Hematopoietic multipotent progenitor cell treated with erythropoietin and hydrocortisone succinate and interleukin-3 and kit ligand, for 6 days (in vitro differentiated cells): Measurements from ENCODE around the gene SLF2.

Source experiments
- DNase-seq: peaks from one replicate; pipeline ENCODE4 v3.0.0-alpha.2; 2015

The SLF2 gene

GRCh38 chr10:100982916-100983830 lies 70.4 kb downstream of the SLF2 start:
- DNase-seq: no peak

GRCh38 chr10:100983868-100984671 lies 71.3 kb downstream of the SLF2 start:
- no peak for DNase-seq

DNA sequence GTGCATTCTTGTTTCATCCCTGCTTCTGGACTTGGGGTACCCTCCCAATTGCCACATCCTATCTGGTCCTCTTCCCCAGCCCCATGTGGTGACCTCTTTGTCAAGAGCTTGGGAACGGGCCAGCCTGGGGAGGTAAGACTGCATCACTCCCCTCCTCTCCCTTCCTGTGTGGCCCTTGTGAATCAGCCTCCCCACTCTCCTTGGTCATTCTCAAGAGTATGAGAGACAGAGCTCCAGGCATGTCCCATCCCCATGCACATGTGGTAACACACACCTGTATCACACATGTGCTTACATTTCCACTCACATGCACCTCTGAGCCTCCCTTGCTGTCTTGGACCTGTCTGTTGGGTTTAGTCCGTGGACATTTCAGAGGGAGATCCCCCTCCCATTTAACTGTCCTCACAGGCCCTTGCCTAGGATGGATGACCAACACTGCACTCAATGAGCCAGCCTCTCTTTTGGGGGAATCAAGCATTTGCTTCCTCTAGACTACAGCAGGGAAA lies 72.0 kb downstream of the SLF2 start:
- DNase-seq: no peak

DNA sequence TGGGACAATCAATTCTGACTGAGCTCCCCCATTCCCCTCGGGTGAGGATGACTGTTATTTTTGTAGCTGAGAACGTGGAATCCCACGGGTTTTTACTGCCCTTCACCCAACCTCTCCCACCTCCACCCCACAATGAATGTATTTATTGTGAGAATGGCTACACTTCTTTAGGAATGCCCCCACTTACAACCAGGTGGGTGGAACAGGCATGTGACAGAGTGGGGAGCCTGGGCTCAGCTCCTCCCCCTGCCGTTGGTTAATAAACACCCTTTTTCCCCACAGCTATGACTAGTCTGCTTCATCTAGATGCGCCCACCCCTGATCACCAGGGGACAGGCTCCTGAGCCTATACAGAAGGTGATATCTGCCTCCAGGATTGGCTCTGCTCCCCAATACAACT lies 72.6 kb downstream of the SLF2 start:
- peak; percentile 29 for DNase-seq

GRCh38 chr10:100986623-100986951 lies 73.8 kb downstream of the SLF2 start:
- DNase-seq: no peak

- DNase-seq: peak; percentile 94
Measured at GRCh38 chr10:100986952-100987684, 74.4 kb downstream of the SLF2 start, which contains the start of the genes MRPL43 and TWNK. Gene MRPL43 (minus strand): TSS chr10:100987497. CDS start chr10:100987443, 54 bp downstream. Gene TWNK (plus strand): TSS chr10:100987543. CDS start chr10:100988211, 668 bp downstream.

DNA sequence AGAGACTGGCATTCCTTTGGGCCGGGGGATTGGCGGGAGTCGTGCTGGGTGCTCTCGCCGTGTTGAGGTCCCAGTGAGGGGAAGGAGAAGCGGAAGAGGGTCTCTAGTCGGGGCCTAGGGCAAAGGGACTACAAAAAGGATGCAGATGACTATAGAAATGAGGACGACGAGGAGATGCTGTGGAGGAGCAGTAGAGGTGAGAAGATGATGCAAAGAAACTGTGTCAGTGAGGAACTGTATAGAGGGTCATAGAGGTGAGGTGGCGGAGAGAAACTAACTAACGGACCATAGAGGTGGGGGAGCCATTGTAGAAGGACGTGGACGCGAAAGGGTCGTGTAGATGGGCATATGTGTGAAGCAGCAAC lies 74.9 kb downstream of the SLF2 start:
- DNase-seq: no peak

DNA sequence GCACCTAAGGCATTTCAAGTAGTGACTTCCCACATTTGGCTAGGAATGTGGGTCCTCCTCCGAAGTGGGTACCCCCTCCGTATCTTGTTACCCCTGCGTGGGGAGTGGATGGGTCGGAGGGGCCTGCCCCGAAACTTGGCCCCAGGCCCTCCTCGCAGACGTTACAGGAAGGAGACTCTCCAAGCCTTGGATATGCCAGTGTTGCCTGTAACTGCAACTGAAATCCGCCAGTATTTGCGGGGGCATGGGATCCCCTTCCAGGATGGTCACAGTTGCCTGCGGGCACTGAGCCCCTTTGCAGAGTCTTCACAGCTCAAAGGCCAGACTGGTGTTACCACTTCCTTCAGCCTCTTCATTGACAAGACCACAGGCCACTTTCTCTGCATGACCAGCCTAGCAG lies 75.4 kb downstream of the SLF2 start:
- DNase-seq: no peak

GRCh38 chr10:100989088-100989487 lies 76.3 kb downstream of the SLF2 start:
- DNase-seq: no peak

DNA sequence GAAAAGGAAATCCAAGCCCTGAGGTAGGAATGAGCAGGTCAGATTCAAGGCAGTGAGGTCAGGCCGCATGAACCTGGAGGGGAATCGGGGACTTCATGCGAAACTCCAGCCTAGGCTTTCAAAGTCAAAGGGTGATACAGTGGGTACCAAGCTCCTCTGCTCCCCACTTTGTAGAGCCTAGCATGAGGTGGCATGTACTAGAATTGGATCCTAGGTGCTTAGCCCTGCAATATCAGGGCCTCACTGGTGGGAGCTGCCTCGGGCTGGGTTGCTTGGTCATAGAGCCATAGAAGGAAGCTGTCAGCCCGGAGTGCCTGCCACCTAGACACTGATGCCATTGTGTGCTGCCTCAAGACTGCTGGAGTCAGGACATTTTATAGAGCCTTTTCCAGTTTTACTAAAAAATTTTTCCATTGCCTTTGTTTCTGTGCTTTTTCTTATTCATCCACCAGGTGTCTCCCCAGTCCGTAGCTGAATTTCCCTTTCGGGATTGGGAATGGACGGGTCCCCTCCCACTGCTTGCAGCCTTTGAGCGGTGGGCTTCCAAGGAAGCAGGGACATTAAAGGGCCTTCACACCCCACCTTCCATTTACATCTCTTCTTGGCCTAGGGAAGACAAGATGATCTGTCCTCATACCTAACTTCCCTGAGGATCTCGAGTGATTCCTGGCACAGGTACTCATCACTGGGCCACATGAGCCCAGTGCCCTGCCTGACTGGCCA lies 81.4 kb downstream of the SLF2 start:
- DNase-seq: no peak

DNA sequence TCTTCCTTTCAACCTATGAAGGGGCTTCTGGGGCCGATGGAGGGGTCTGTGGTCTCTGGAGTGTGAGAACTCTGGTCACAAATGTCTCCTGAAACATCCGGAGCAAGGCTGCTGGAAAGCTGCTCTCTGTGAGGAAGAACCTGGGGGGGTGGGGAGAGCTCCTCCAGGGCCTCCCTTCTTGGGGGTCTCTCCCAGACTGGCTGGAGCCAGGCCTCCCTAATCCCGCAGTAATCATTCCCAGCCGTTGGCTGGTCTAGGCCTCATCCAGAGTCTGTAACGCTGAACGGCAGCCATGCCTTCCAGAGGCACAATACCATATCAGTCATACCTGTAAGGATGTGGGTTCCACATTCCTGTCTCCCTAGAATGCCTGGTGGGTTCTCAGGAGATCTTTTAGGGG lies 82.4 kb downstream of the SLF2 start:
- no peak for DNase-seq

DNA sequence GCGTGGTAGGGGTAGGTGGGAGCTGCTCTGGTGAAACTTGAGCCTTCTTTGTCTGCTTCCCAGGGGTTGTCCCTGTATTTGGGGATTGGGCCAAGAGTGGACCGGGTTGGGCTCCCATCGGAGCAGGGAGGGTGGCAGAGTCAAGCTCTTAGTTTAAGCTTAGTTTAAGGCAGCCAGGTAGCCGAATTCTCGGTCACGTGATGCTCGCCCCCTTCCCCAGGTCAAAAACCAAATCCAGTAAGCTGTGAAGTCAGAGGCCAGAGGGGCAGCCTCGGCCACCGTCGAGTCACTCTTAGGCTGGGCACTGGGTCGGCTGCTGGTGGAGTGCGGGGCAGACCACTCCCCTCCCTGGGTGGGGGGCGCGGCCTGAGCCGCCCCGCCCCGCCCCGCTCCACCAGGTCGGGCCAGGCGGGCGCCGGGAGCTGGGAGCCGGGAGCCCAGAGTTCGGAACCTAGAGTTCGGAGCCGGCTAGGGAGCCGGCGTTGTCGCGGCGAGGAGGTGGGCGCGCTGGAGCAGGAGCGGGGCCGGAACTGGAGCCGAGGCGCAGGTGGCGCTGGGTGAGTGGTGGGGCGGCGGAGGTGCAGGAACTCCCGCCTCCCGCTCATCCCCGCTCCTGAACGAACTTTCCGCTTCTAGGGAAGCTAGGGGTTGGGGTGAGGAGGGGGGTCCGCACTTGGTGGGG lies 84.1 kb downstream of the SLF2 start:
- DNase-seq: peak; percentile 51

GRCh38 chr10:100997360-100998182 lies 84.8 kb downstream of the SLF2 start:
- peak; percentile 81 for DNase-seq

GRCh38 chr10:100998183-100998990 lies 85.6 kb downstream of the SLF2 start:
- DNase-seq: peak; percentile 92

GRCh38 chr10:100998991-100999741 lies 86.4 kb downstream of the SLF2 start:
- DNase-seq: peak; percentile 81

DNA sequence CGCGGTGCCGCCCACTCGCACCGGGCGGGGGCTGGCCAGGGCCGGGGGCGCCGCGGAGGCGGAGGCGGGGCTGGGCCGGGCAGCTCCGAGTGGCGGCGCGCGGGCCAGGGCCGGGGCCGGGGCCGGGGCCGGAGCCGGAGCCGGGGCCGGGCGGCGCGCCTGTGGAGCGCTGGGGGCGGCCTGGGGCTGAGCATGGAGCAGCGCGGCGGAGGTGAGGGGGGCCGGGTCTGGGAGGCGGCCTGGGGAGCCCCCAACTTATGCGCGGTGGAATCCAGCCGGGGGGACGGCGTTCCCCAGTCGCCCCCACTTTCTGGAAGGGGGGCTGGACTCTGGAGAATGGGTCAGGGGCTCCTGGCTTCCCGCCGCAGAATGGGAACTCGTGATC lies 87.0 kb downstream of the SLF2 start, which contains the start of gene LZTS2:
Gene LZTS2 (plus strand): TSS at position 67 of the 385 bp plus-strand sequence. CDS start 2,731 bp downstream, outside the sequence.
- no peak for DNase-seq

- DNase-seq: peak; percentile 61
Measured at GRCh38 chr10:101000127-101000914, 87.6 kb downstream of the SLF2 start.
